Stimulated activated CD4-positive, alpha-beta T cell treated with anti-CD3 and anti-CD28 coated beads, TNF-alpha, amount 100 ng/mL, for 24 hours (primary cell): Measurements from ENCODE around the gene TAL1.

Source experiments
- DNase-seq, 3 experiments: peaks; one replicate each; pipeline ENCODE4 v3.0.0-alpha.2; 2020; ENCODE audit warnings: low read depth in 3 of 3

Gene TAL1

GRCh38 chr1:47175227-47175934 lies 56.6 kb downstream of the TAL1 start:
- DNase-seq: peak in 2 of 3 experiments; percentile 13 to 34

GRCh38 chr1:47174656-47175020 lies 57.4 kb downstream of the TAL1 start:
- DNase-seq: no peak

- DNase-seq: no peak
Observed at GRCh38 chr1:47172782-47173181, 59.2 kb downstream of the TAL1 start.
